Measurements from ENCODE around the gene UBE2F.
"Not testable (repeated sequence)": the region's sequence is repeated elsewhere in the genome, so short reads cannot be mapped to it uniquely, and the experiment has no call there.

Gene UBE2F

GRCh38 chr2:238055841-238056240 is 89.0 kb downstream of the UBE2F start:
- TF ChIP-seq CTCF (IDR thresholded peaks at IDR 0.05; ENCODE audit: extremely low read depth, missing control alignments): no peak
- no peak for DNase-seq (ENCODE audit: low spot score)

- DNase-seq (ENCODE audit: low spot score): not testable (repeated sequence)
Observed at GRCh38 chr2:238057696-238058575, 91.1 kb downstream of the UBE2F start.

- TF ChIP-seq CTCF (IDR thresholded peaks at IDR 0.05; ENCODE audit: extremely low read depth, missing control alignments): no peak
- DNase-seq (ENCODE audit: low spot score): no peak
Observed at GRCh38 chr2:238059505-238059904, 92.7 kb downstream of the UBE2F start.

GRCh38 chr2:238060096-238060541 is 93.3 kb downstream of the UBE2F start:
- TF ChIP-seq CTCF (IDR thresholded peaks at IDR 0.05; ENCODE audit: extremely low read depth, missing control alignments): no peak
- peak; percentile 51 for DNase-seq (ENCODE audit: low spot score)

- DNase-seq (ENCODE audit: low spot score): peak; percentile 100
- TF ChIP-seq CTCF (IDR thresholded peaks at IDR 0.05; ENCODE audit: extremely low read depth, missing control alignments): no peak
Observed at GRCh38 chr2:238060542-238061314, 93.9 kb downstream of the UBE2F start, which contains the start of gene SCLY. Gene SCLY, plus strand, starts transcription at chr2:238061001. Its CDS starts 54 bp downstream, at chr2:238061055.

GRCh38 chr2:238061315-238062202 is 94.7 kb downstream of the UBE2F start:
- TF ChIP-seq CTCF (IDR thresholded peaks at IDR 0.05; ENCODE audit: extremely low read depth, missing control alignments): no peak
- DNase-seq (ENCODE audit: low spot score): peak; percentile 42

- no peak for DNase-seq (ENCODE audit: low spot score)
- no peak for TF ChIP-seq CTCF (IDR thresholded peaks at IDR 0.05; ENCODE audit: extremely low read depth, missing control alignments)
Observed at GRCh38 chr2:238063414-238064189, 96.8 kb downstream of the UBE2F start.

Data from GM20000 (cell line).